ENCODE data around the gene PCLO. TPM values are rescaled to one million over a fixed set of nuclear protein-coding genes. Genes with fewer than 3 reads are reported as not detected.

PCLO gene, protein sequence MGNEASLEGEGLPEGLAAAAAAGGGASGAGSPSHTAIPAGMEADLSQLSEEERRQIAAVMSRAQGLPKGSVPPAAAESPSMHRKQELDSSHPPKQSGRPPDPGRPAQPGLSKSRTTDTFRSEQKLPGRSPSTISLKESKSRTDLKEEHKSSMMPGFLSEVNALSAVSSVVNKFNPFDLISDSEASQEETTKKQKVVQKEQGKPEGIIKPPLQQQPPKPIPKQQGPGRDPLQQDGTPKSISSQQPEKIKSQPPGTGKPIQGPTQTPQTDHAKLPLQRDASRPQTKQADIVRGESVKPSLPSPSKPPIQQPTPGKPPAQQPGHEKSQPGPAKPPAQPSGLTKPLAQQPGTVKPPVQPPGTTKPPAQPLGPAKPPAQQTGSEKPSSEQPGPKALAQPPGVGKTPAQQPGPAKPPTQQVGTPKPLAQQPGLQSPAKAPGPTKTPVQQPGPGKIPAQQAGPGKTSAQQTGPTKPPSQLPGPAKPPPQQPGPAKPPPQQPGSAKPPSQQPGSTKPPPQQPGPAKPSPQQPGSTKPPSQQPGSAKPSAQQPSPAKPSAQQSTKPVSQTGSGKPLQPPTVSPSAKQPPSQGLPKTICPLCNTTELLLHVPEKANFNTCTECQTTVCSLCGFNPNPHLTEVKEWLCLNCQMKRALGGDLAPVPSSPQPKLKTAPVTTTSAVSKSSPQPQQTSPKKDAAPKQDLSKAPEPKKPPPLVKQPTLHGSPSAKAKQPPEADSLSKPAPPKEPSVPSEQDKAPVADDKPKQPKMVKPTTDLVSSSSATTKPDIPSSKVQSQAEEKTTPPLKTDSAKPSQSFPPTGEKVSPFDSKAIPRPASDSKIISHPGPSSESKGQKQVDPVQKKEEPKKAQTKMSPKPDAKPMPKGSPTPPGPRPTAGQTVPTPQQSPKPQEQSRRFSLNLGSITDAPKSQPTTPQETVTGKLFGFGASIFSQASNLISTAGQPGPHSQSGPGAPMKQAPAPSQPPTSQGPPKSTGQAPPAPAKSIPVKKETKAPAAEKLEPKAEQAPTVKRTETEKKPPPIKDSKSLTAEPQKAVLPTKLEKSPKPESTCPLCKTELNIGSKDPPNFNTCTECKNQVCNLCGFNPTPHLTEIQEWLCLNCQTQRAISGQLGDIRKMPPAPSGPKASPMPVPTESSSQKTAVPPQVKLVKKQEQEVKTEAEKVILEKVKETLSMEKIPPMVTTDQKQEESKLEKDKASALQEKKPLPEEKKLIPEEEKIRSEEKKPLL (N-terminal part only)
- total RNA-seq (2014; rRNA removed) (3.5 and 7.5 TPM in 2 replicates), Bru-seq, nascent RNA (percentile 56 among the genes with signal in this experiment), BruChase-seq, experiment 1, labeled RNA remaining after a 6-hour chase (percentile 53 among the genes with signal in this experiment), BruChase-seq, experiment 2, labeled RNA remaining after a 2-hour chase (percentile 52 among the genes with signal in this experiment)
- long read RNA-seq, partial matches to known transcripts, result 6 of 14 reads
- long read RNA-seq, other reads (novel, unspliced or antisense), result 7 of 14 reads

DNA sequence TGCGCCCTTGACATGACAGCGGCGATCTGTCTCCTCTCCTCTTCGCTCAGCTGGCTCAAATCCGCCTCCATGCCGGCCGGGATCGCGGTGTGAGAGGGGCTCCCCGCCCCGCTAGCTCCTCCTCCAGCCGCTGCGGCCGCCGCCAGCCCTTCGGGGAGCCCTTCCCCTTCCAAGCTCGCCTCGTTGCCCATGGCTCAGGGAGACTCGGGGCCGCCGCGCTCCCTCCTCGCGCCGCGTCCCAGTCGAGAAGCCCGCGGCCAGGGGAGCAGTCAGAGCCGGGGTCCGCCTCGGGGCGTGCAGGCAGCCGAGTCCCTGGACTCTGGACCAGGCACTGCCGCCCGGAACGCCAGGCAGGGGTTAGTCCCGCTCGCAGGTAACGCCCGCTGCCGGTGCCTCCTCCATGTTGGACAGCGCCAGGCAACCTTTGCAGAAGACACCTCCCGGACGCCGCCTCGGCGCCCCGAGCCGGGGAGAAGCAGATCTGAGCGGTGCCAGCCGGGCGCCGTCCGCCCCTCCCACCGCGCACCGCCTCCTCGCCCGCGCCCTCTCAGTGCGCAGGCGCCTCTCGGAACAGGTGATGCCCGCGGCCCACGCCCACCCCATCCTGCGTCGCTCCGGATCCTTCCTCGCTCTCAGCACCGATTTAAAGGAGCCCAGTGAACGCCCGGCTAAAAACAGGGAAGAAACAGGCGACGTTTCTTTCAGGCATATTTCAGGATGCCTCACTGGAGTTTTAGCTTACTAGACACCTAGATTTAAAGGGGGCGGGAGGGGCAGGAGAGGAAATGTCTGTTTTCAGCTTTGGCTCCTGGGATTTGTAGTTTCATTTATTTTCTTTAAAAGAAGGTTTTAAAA, at the start of gene PCLO:
Gene PCLO, minus strand, starts transcription at position 483 of the 855 bp plus-strand sequence. Its CDS starts 292 bp downstream, at position 191.
- no TSS peak for BruUV-seq (replicated peaks)
- H3K9ac ChIP-seq (ENCODE audit: low read length), result peak within 1 kb of the TSS; percentile 77
- no peaks in the 10 kb centered on the region; the same call in 1 of the 2 replicates for H3K79me2 ChIP-seq (ENCODE audit: low read length)
- peaks cover 30% of the 10 kb centered on the region for H3K4me1 ChIP-seq (ENCODE audit: insufficient read depth, low read length)
- ChIA-PET POLR2A (ENCODE audit: unreplicated experiment) (interaction anchor here (0.6 kb wide), 4 partner anchors 14 to 996 kb away, joined by 3 to 5 read pairs (median 4); no protein-coding TSS in a partner anchor), CTCF (no interaction called here)
- no peaks in the 10 kb centered on the region for H3F3A ChIP-seq (ENCODE audit: low read length, unreplicated experiment)
- no peaks in the 10 kb centered on the region for H3K36me3 ChIP-seq (ENCODE audit: low read depth, low read length)
- peak within 1 kb of the TSS; percentile 38; the same call in 1 of the 2 replicates for H3K27ac ChIP-seq (ENCODE audit: low read length)
- H3K9me3 ChIP-seq (ENCODE audit: low read length), result no peaks in the 10 kb centered on the region
- no peaks in the 10 kb centered on the region for H4K20me1 ChIP-seq (ENCODE audit: low read length)
- H3K4me3 ChIP-seq (ENCODE audit: low read length), result peak within 1 kb of the TSS; percentile 95
- ATAC-seq, result peak; percentile 89
- no peaks in the 10 kb centered on the region for H3K27me3 ChIP-seq (ENCODE audit: low read length)
- intact Hi-C loops (cut with micrococcal nuclease), result loop anchor here (2.0 to 5.0 kb wide), 6 partner anchors 32 to 420 kb away; no protein-coding TSS in a partner anchor
- DNase-seq, result peak; percentile 96
- TF ChIP-seq EZH2phosphoT487 (IDR thresholded peaks at IDR 0.05; ENCODE audit: borderline replicate concordance, low read length) (no peak), EZH2 (IDR thresholded peaks at IDR 0.05; ENCODE audit: low read length, unreplicated experiment) (no peak)
- TF ChIP-seq, protein P1, sequence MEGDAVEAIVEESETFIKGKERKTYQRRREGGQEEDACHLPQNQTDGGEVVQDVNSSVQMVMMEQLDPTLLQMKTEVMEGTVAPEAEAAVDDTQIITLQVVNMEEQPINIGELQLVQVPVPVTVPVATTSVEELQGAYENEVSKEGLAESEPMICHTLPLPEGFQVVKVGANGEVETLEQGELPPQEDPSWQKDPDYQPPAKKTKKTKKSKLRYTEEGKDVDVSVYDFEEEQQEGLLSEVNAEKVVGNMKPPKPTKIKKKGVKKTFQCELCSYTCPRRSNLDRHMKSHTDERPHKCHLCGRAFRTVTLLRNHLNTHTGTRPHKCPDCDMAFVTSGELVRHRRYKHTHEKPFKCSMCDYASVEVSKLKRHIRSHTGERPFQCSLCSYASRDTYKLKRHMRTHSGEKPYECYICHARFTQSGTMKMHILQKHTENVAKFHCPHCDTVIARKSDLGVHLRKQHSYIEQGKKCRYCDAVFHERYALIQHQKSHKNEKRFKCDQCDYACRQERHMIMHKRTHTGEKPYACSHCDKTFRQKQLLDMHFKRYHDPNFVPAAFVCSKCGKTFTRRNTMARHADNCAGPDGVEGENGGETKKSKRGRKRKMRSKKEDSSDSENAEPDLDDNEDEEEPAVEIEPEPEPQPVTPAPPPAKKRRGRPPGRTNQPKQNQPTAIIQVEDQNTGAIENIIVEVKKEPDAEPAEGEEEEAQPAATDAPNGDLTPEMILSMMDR (conservative IDR thresholded peaks at IDR 0.05; ENCODE audit: low read depth, low read length), result no peak
- peak within 1 kb of the TSS; percentile 91 for H3K4me2 ChIP-seq (ENCODE audit: low read length)
- H3K9me2 ChIP-seq (replicated peaks; ENCODE audit: low read length), result no peaks in the 10 kb centered on the region
- peak within 1 kb of the TSS; percentile 93 for H2AFZ ChIP-seq (ENCODE audit: low read length)

DNA sequence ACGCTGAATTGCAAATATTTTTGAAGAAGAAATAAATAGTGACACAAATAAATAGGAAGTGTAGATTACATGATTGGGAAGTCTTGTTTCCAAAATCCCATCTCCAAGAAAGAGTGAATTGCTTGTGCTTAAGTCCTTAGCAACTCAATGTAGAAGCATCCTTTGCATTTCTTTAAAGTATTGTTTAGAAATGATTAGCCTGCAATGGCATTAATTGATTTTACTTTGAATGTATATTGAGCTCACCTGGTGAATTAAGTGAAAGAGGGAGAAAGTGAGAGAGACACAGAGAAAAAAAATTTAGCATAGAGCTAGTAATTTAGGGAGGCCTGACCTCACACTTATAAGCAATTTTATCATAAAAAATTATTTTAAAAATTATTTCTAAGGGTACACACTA, 49.0 kb upstream of the PCLO start:
- no peak overlapping the region for H3K4me2 ChIP-seq (ENCODE audit: low read length)
- POLR2A ChIA-PET (ENCODE audit: unreplicated experiment), result no interaction called here
- H3K27me3 ChIP-seq (ENCODE audit: low read length), result no peaks in the 10 kb centered on the region
- H4K20me1 ChIP-seq (ENCODE audit: low read length), result no peaks in the 10 kb centered on the region
- H2AFZ ChIP-seq (ENCODE audit: low read length), result no peak overlapping the region
- ATAC-seq (no peak), DNase-seq (no peak)
- no peaks in the 10 kb centered on the region for H3K9me3 ChIP-seq (ENCODE audit: low read length)
- H3K4me3 ChIP-seq (ENCODE audit: low read length), result no peak overlapping the region
- intact Hi-C loops (cut with micrococcal nuclease), result no loop called here
- H3K4me1 ChIP-seq (ENCODE audit: insufficient read depth, low read length), result no peaks in the 10 kb centered on the region
- no peaks in the 10 kb centered on the region for H3K36me3 ChIP-seq (ENCODE audit: low read depth, low read length)
- BruUV-seq (replicated peaks), result no TSS peak
- H3K27ac ChIP-seq (ENCODE audit: low read length), result no peak overlapping the region
- no peak overlapping the region for H3K9ac ChIP-seq (ENCODE audit: low read length)
- H3F3A ChIP-seq (ENCODE audit: low read length, unreplicated experiment), result no peaks in the 10 kb centered on the region
- TF ChIP-seq EZH2phosphoT487 (IDR thresholded peaks at IDR 0.05; ENCODE audit: borderline replicate concordance, low read length), result no peak
- TF ChIP-seq EZH2 (IDR thresholded peaks at IDR 0.05; ENCODE audit: low read length, unreplicated experiment), result no peak
- TF ChIP-seq, protein P1 (conservative IDR thresholded peaks at IDR 0.05; ENCODE audit: low read depth, low read length), result no peak
- H3K9me2 ChIP-seq (replicated peaks; ENCODE audit: low read length), result no peaks in the 10 kb centered on the region
- CTCF ChIA-PET, result no interaction called here
- H3K79me2 ChIP-seq (ENCODE audit: low read length), result no peaks in the 10 kb centered on the region
